ENCODE results near the gene FAM180A.

GRCh38 chr7:135798095-135798494, 49.5 kb upstream of the FAM180A start:
- TF ChIP-seq CTCF (IDR thresholded peaks at IDR 0.05; ENCODE audit: low read depth, low read length): no peak
- no peak for TF ChIP-seq EZH2phosphoT487 (IDR thresholded peaks at IDR 0.05; ENCODE audit: low read depth)

Measured in OCI-LY3 (cell line).